ENCODE measurements around the gene TNIK. TPM values are rescaled to one million over a fixed set of nuclear protein-coding genes. Genes with fewer than 3 reads are reported as not detected.

Gene TNIK
- total and polyA plus RNA-seq, 2 of the 4 experiments (the other 2 are of a cell fraction), result 3.4 to 6.3 TPM

DNA sequence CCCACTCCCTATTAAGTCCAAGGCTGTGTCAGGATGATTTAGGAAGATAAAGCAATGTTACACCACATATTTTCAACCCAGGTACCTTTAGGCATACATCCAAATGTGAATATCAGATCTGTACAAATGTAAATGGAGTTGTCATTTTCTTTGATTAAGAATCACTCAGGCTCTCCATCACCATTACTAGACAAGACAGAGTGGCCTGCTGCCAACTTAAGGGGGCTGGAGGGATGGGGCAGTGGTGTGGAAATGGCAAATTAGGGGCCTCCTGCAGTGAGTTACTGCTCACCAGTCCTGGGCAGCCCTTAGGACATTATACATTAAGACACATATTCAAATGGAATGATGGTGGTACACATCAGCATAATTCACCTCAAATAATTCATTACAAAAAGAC lies 211.0 kb downstream of the TNIK start:
- H2BK20ac ChIP-seq (ENCODE audit: low read depth, low read length), result no peak overlapping the region
- BruUV-seq (replicated peaks), result no TSS peak
- H3K36me3 ChIP-seq (ENCODE audit: control insufficient read depth, insufficient read depth, low read length), result no peaks in the 10 kb centered on the region
- no peak overlapping the region for H2BK5ac ChIP-seq (ENCODE audit: low read depth, low read length, poor library complexity, severe bottlenecking)
- no peak overlapping the region for H3K4me2 ChIP-seq (ENCODE audit: low read depth, low read length)
- no peak overlapping the region for H3K27ac ChIP-seq (ENCODE audit: insufficient read depth, low read length)
- no peak overlapping the region for H4K5ac ChIP-seq (ENCODE audit: low read depth, low read length)
- DNase-seq, result no peak
- no peak overlapping the region for H2AFZ ChIP-seq (replicated peaks; ENCODE audit: low read length, poor library complexity)
- no peak overlapping the region for H4K8ac ChIP-seq (ENCODE audit: low read depth in 2 of 2, low read length in 2 of 2)
- CTCF ChIA-PET, result no interaction called here
- H3K9me3 ChIP-seq (ENCODE audit: control insufficient read depth, insufficient read depth, low read length), result no peaks in the 10 kb centered on the region
- no peak overlapping the region for H3K9ac ChIP-seq (ENCODE audit: low read depth, low read length)
- no peak overlapping the region for H3K4ac ChIP-seq (ENCODE audit: low read depth, low read length)
- no peak overlapping the region for H4K91ac ChIP-seq (ENCODE audit: insufficient read depth, low read depth, low read length)
- H3K56ac ChIP-seq (ENCODE audit: extremely low read depth, insufficient read depth, low read length), result no peak overlapping the region
- no peak overlapping the region for H3K4me3 ChIP-seq (ENCODE audit: insufficient read depth, low read depth, low read length)
- no peak overlapping the region for H3K14ac ChIP-seq (replicated peaks; ENCODE audit: low read depth, low read length)
- H4K20me1 ChIP-seq (ENCODE audit: insufficient read depth, low read length), result no peaks in the 10 kb centered on the region
- in situ Hi-C loops (cut with MboI; ENCODE audit: low sequenced_read_pairs), result no loop called here
- no peaks in the 10 kb centered on the region; the same call in 1 of the 2 replicates for H3K27me3 ChIP-seq (ENCODE audit: control insufficient read depth, insufficient read depth, low read length)
- no peaks in the 10 kb centered on the region for H3K79me1 ChIP-seq (ENCODE audit: low read depth in 1 of 2, low read length in 2 of 2)
- H3K18ac ChIP-seq (ENCODE audit: low read depth, low read length), result no peak overlapping the region
- H2BK15ac ChIP-seq (ENCODE audit: low read depth, low read length), result no peak overlapping the region
- intact Hi-C loops (cut with micrococcal nuclease), result no loop called here
- dilution Hi-C loops (cut with HindIII; ENCODE audit: low sequenced_read_pairs, unreplicated experiment), result no loop called here
- no peak overlapping the region for H2AK5ac ChIP-seq (ENCODE audit: low read depth, low read length)
- TF ChIP-seq CEBPB (IDR thresholded peaks at IDR 0.05; ENCODE audit: low read depth, low read length) (no peak), RAD21 (IDR thresholded peaks at IDR 0.05; ENCODE audit: low read length) (no peak), NFE2L2 (IDR thresholded peaks at IDR 0.05; ENCODE audit: low read depth, low read length) (no peak), MAFK (IDR thresholded peaks at IDR 0.05; ENCODE audit: low read depth, low read length) (no peak), POLR2A (IDR thresholded peaks at IDR 0.05; ENCODE audit: low read depth, low read length) (no peak), RCOR1 (IDR thresholded peaks at IDR 0.05; ENCODE audit: insufficient replicate concordance, low read length) (no peak), SMC3 (IDR thresholded peaks at IDR 0.05; ENCODE audit: low read depth, low read length) (no peak), MXI1 (IDR thresholded peaks at IDR 0.05; ENCODE audit: borderline replicate concordance, low read depth, low read length) (no peak), CHD1 (IDR thresholded peaks at IDR 0.05; ENCODE audit: low read depth, low read length) (no peak), BHLHE40 (IDR thresholded peaks at IDR 0.05; ENCODE audit: low read depth, low read length) (no peak), MAZ (IDR thresholded peaks at IDR 0.05; ENCODE audit: borderline replicate concordance, low read depth, low read length) (no peak), RFX5 (IDR thresholded peaks at IDR 0.05; ENCODE audit: low read depth, low read length) (no peak), FOS (IDR thresholded peaks at IDR 0.05; ENCODE audit: low read depth, low read length) (no peak)
- TF ChIP-seq, protein P1, sequence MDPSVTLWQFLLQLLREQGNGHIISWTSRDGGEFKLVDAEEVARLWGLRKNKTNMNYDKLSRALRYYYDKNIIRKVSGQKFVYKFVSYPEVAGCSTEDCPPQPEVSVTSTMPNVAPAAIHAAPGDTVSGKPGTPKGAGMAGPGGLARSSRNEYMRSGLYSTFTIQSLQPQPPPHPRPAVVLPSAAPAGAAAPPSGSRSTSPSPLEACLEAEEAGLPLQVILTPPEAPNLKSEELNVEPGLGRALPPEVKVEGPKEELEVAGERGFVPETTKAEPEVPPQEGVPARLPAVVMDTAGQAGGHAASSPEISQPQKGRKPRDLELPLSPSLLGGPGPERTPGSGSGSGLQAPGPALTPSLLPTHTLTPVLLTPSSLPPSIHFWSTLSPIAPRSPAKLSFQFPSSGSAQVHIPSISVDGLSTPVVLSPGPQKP (IDR thresholded peaks at IDR 0.05; ENCODE audit: borderline replicate concordance, low read depth, low read length), result no peak
- TF ChIP-seq, protein P2, sequence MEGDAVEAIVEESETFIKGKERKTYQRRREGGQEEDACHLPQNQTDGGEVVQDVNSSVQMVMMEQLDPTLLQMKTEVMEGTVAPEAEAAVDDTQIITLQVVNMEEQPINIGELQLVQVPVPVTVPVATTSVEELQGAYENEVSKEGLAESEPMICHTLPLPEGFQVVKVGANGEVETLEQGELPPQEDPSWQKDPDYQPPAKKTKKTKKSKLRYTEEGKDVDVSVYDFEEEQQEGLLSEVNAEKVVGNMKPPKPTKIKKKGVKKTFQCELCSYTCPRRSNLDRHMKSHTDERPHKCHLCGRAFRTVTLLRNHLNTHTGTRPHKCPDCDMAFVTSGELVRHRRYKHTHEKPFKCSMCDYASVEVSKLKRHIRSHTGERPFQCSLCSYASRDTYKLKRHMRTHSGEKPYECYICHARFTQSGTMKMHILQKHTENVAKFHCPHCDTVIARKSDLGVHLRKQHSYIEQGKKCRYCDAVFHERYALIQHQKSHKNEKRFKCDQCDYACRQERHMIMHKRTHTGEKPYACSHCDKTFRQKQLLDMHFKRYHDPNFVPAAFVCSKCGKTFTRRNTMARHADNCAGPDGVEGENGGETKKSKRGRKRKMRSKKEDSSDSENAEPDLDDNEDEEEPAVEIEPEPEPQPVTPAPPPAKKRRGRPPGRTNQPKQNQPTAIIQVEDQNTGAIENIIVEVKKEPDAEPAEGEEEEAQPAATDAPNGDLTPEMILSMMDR (conservative IDR thresholded peaks at IDR 0.05; ENCODE audit: low read depth, low read length), result no peak
- TF ChIP-seq, protein P3, sequence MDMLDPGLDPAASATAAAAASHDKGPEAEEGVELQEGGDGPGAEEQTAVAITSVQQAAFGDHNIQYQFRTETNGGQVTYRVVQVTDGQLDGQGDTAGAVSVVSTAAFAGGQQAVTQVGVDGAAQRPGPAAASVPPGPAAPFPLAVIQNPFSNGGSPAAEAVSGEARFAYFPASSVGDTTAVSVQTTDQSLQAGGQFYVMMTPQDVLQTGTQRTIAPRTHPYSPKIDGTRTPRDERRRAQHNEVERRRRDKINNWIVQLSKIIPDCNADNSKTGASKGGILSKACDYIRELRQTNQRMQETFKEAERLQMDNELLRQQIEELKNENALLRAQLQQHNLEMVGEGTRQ (IDR thresholded peaks at IDR 0.05; ENCODE audit: low read depth, low read length), result no peak
- no peak overlapping the region for H2AK9ac ChIP-seq (replicated peaks; ENCODE audit: low read depth, low read length, poor library complexity)
- H2BK120ac ChIP-seq (ENCODE audit: low read depth, low read length), result no peak overlapping the region
- no peak overlapping the region for H3K23ac ChIP-seq (ENCODE audit: low read depth, low read length)
- H3K9me1 ChIP-seq (ENCODE audit: insufficient read depth, low read length), result no peaks in the 10 kb centered on the region
- no peak for ATAC-seq (ENCODE audit: low read depth)
- H3K4me1 ChIP-seq (ENCODE audit: control insufficient read depth, insufficient read depth, low read length), result no peaks in the 10 kb centered on the region
- POLR2A ChIA-PET (ENCODE audit: unreplicated experiment), result no interaction called here

All from IMR-90 (cell line).